Trophoblast cell (in vitro differentiated cells and primary cell): ENCODE results near the gene FBXO31.

Source experiments
- DNase-seq, 2 donors: peaks; one replicate each; pipeline ENCODE4 v3.0.0-alpha.2; 2016
- H2AFZ ChIP-seq: 2 replicates; pipeline ENCODE4 v1.6.1; 2013; ENCODE audit warnings: low read length, moderate library complexity, mild to moderate bottlenecking; ENCODE audit not compliant: insufficient read depth, poor library complexity
- H2AK5ac ChIP-seq: 2 replicates; pipeline ENCODE4 v1.6.1; 2013; ENCODE audit warnings: mild to moderate bottlenecking, low read length
- H2BK120ac ChIP-seq: 2 replicates; pipeline ENCODE4 v1.6.1; 2013; ENCODE audit warnings: low read length, mild to moderate bottlenecking, moderate library complexity; ENCODE audit not compliant: insufficient read depth, poor library complexity
- H2BK12ac ChIP-seq: 2 replicates; pipeline ENCODE4 v1.6.1; 2013; ENCODE audit warnings: mild to moderate bottlenecking, low read length, moderate library complexity
- H2BK5ac ChIP-seq: 2 replicates; pipeline ENCODE4 v1.6.1; 2013; ENCODE audit warnings: low read length, low read depth, moderate library complexity, mild to moderate bottlenecking; ENCODE audit not compliant: poor library complexity
- H3K14ac ChIP-seq: 2 replicates; pipeline ENCODE4 v1.6.1; 2013; ENCODE audit warnings: mild to moderate bottlenecking, low read length
- H3K18ac ChIP-seq: 2 replicates; pipeline ENCODE4 v1.6.1; 2013; ENCODE audit warnings: mild to moderate bottlenecking, low read length
- H3K23ac ChIP-seq: 2 replicates; pipeline ENCODE4 v1.6.1; 2013; ENCODE audit warnings: low read length
- H3K27ac ChIP-seq: 2 replicates; pipeline ENCODE4 v1.5.1; 2013; ENCODE audit warnings: low read depth, mild to moderate bottlenecking, inconsistent platforms, low read length, moderate library complexity
- H3K27me3 ChIP-seq: 2 replicates; pipeline ENCODE4 v1.6.1; 2013; ENCODE audit warnings: inconsistent platforms, mild to moderate bottlenecking, low read length, moderate library complexity; ENCODE audit not compliant: insufficient read depth
- H3K36me3 ChIP-seq, 2 experiments: 1 replicate in 1 of 2; 2 replicates in 1 of 2; pipeline ENCODE4 v1.6.1; 2013; ENCODE audit warnings: low read length in 2 of 2, mild to moderate bottlenecking in 2 of 2, moderate library complexity in 1 of 2; ENCODE audit not compliant: insufficient read depth in 2 of 2, control insufficient read depth in 1 of 2
- H3K4ac ChIP-seq: 2 replicates; pipeline ENCODE4 v1.6.1; 2013; ENCODE audit warnings: low read depth, mild to moderate bottlenecking, low read length, moderate library complexity
- H3K4me1 ChIP-seq, 2 experiments: 1 replicate in 1 of 2; 2 replicates in 1 of 2; pipeline ENCODE4 v1.6.1; 2013; ENCODE audit warnings: low read length in 2 of 2, mild to moderate bottlenecking in 2 of 2, moderate library complexity in 1 of 2; ENCODE audit not compliant: insufficient read depth in 2 of 2, control insufficient read depth in 1 of 2
- H3K4me2 ChIP-seq: 2 replicates; pipeline ENCODE4 v1.6.1; 2013; ENCODE audit warnings: inconsistent platforms, mild to moderate bottlenecking, low read length, moderate library complexity
- H3K4me3 ChIP-seq: 2 replicates; pipeline ENCODE4 v1.5.1; 2013; ENCODE audit warnings: mild to moderate bottlenecking, low read depth, low read length, inconsistent platforms
- H3K79me1 ChIP-seq: one replicate; pipeline ENCODE4 v1.6.1; 2013; ENCODE audit warnings: low read length
- H3K79me2 ChIP-seq: 2 replicates; pipeline ENCODE4 v1.6.1; 2013; ENCODE audit warnings: low read length, mild to moderate bottlenecking; ENCODE audit not compliant: control insufficient read depth, insufficient read depth, poor library complexity
- H3K9ac ChIP-seq: 2 replicates; pipeline ENCODE4 v1.6.1; 2013; ENCODE audit warnings: mild to moderate bottlenecking, low read length
- H3K9me3 ChIP-seq: 2 replicates; pipeline ENCODE4 v1.6.1; 2013; ENCODE audit warnings: low read depth, mild to moderate bottlenecking, control low read depth, inconsistent platforms, low read length; ENCODE audit not compliant: insufficient read depth
- H4K12ac ChIP-seq: 2 replicates; pipeline ENCODE4 v1.6.1; 2013; ENCODE audit warnings: low read depth, mild to moderate bottlenecking, low read length, moderate library complexity
- H4K8ac ChIP-seq: 2 replicates; pipeline ENCODE4 v1.6.1; 2013; ENCODE audit warnings: low read depth, mild to moderate bottlenecking, low read length, moderate library complexity
- H4K91ac ChIP-seq: one replicate; pipeline ENCODE4 v1.6.1; 2013; ENCODE audit warnings: low read depth, mild to moderate bottlenecking, low read length, moderate library complexity
- WGBS: extraction: QIAGEN DNeasy Blood & Tissue Kit; methylation state at CpG from one replicate; pipeline ENCODE4 v1.1.7; 2013; ENCODE audit warnings: missing lambda C conversion rate; ENCODE audit not compliant: insufficient read length, insufficient coverage; ENCODE audit errors: extremely low coverage; 5-methylcytosine and 5-hydroxymethylcytosine counted together

Gene FBXO31

DNA sequence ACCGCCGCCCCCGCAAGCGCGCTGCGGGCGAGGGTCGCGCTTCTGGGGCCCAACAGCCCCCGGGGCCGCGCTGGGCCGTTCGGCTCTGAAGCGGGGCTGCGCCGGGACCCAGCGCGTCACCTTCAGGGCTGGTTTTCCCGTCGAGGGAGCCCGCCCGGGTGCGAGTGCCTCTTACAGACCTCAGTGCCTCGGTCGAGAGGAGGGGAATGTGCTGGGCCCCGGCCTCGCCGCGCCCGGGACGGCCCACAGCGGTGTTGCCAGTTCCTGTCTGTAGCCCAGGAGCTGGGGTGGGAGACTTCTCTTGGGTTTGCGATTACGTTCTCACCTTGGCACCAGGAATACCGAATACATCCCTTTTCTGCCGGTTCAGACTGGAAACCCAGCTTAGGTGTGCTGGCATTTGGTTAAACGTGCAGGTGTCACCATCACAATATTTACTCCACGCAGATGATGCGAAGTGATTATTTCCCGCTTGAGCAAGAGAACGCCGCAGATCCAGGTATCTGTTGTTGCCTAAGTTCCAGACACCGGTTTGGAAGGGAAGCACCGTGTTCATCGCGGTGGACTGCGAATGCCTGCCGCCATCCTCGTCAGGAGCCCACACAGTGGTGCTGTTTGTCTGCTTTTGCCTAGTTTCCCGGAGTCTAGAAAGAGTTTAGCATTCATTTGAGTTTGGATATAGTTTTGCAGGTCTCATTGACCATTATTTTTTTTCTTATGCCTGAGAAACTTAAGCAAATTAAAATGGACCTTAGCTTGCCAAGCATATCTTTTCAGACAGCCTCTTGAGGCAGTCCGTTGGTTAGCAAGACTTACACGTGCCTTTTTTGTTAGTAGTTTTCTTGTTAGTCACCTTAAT, 9.5 kb upstream of the FBXO31 start:
- no peak overlapping the region for H2BK12ac ChIP-seq
- DNase-seq = peak; percentile 62 to 73
- H4K8ac ChIP-seq = no peak overlapping the region
- H2AFZ ChIP-seq = peak overlapping the region; percentile 19
- H3K79me1 ChIP-seq = peaks cover 8% of the 10 kb centered on the region
- no peak overlapping the region for H2BK120ac ChIP-seq
- no peaks in the 10 kb centered on the region for H3K9me3 ChIP-seq
- H3K14ac ChIP-seq = peak overlapping the region; percentile 28
- peak overlapping the region; percentile 64 for H4K91ac ChIP-seq
- H3K27ac ChIP-seq = peak overlapping the region; percentile 26
- H3K18ac ChIP-seq = peak overlapping the region; percentile 22
- no peaks in the 10 kb centered on the region for H3K27me3 ChIP-seq
- no peaks in the 10 kb centered on the region for H3K36me3 ChIP-seq
- H3K79me2 ChIP-seq = peaks cover 13% of the 10 kb centered on the region
- H3K4me1 ChIP-seq = peaks cover 6 to 9% of the 10 kb centered on the region in 2 experiments
- peak overlapping the region; percentile 88 for H3K4me2 ChIP-seq
- H3K23ac ChIP-seq = no peak overlapping the region
- no CpG with 5 or more reads among the region's 53 CpGs for WGBS
- no peak overlapping the region for H4K12ac ChIP-seq
- peak overlapping the region; percentile 50 for H2BK5ac ChIP-seq
- H3K4ac ChIP-seq = peak overlapping the region; percentile 57
- H3K9ac ChIP-seq = peak overlapping the region; percentile 96
- no peak overlapping the region for H2AK5ac ChIP-seq
- peak overlapping the region; percentile 98 for H3K4me3 ChIP-seq

DNA sequence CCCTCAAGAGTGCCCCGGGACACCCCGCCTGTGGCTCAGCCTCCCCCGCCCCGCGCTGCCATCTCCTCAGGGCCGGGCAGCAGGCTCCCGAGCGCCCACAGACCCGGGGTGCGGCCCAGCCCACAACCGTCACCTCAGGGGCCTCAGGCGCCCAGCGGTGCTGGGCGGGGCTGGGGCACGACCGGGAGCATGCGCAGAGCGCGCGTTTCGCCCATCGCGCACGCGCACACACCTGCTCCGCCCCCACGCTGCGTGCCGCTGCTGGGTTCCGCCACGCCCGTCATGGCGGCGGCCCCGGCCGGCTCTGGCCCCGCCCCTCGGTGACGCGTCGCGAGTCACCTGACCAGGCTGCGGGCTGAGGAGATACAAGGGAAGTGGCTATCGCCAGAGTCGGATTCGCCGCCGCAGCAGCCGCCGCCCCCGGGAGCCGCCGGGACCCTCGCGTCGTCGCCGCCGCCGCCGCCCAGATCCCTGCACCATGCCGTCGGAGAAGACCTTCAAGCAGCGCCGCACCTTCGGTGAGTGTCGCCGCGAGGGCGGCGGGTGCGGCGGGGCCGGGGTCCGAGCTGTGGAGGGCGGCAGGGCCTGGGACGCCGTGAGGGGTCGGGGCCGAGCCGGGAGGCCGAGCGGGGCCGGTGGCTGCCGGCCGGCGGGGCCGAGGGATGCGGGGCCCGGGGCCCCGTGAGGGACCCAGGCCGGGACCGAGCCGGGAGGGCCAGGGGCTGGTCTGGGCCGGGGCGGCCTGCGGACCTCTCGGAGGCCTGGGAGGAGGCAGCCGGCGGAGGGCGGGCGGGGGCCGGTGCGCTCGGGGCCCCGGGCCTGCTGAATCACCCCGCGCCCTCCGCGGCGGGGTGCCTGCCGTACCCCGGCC, 8.6 kb upstream of the FBXO31 start, which contains the start of gene MAP1LC3B:
MAP1LC3B (plus strand) TSS at position 387 of the 871 bp plus-strand sequence; CDS start at position 479, 92 bp downstream.
- Histone ChIP-seq H3K79me1 (peaks cover 8% of the 10 kb centered on the region), H2BK120ac (peak within 1 kb of the TSS; percentile 95), H2AFZ (peak within 1 kb of the TSS; percentile 90), H2BK12ac (peak within 1 kb of the TSS; percentile 33), H3K9ac (peak within 1 kb of the TSS; percentile 96), H3K27me3 (no peaks in the 10 kb centered on the region), H3K18ac (peak within 1 kb of the TSS; percentile 99), H3K4me1 (peaks cover 6 to 12% of the 10 kb centered on the region in 2 experiments), H3K36me3 (no peaks in the 10 kb centered on the region), H3K23ac (no peak within 1 kb of the TSS), H2BK5ac (peak within 1 kb of the TSS; percentile 96), H4K12ac (peak within 1 kb of the TSS; percentile 89), H4K8ac (peak within 1 kb of the TSS; percentile 98), H4K91ac (peak within 1 kb of the TSS; percentile 97), H3K4me2 (peak within 1 kb of the TSS; percentile 92), H3K4ac (peak within 1 kb of the TSS; percentile 87), H3K14ac (peak within 1 kb of the TSS; percentile 97), H3K27ac (peak within 1 kb of the TSS; percentile 93), H3K79me2 (peaks cover 13% of the 10 kb centered on the region), H3K4me3 (peak within 1 kb of the TSS; percentile 98), H3K9me3 (no peaks in the 10 kb centered on the region), H2AK5ac (peak within 1 kb of the TSS; percentile 83)
- peak; percentile 97 to 98 for DNase-seq
- WGBS = no CpG with 5 or more reads among the region's 113 CpGs

DNA sequence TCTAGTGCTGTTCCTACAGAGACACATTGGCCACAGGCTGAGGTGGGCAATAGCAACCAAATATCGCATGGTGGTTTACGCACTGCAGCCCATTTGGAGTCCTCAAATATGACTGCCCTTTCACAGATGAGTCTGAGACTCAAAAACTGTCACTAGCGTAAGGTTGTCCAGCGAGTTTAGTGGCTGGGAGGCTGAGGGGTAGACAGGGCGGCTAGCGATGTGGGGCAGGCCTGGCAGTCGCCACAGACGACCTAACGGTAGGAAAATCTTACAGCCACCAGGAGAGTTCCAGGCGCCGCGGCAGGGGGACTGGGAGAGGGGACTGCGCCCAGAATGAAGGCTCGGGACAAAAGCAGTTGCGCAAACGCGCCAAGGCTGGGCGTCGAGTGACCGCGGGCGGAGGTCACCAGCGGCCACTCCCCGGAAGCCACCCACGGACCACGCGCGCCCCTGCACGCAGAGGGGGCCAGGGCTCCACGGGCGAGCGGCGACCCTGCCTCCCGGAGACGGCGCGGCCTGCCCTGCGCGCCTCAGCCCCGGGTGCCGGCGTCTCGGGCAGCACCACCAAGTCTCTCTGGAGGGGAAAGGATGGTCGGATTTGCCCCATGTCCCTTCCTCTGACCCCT, 7.9 kb upstream of the FBXO31 start:
- H3K4me1 ChIP-seq = peaks cover 6 to 12% of the 10 kb centered on the region in 2 experiments
- H3K18ac ChIP-seq = peak overlapping the region; percentile 99
- peak overlapping the region; percentile 83 for H2AK5ac ChIP-seq
- H3K4ac ChIP-seq = peak overlapping the region; percentile 87
- H3K27ac ChIP-seq = peak overlapping the region; percentile 93
- H2BK120ac ChIP-seq = peak overlapping the region; percentile 95
- peaks cover 13% of the 10 kb centered on the region for H3K79me2 ChIP-seq
- peak overlapping the region; percentile 88 for H3K9ac ChIP-seq
- peak overlapping the region; percentile 96 for H2BK5ac ChIP-seq
- H3K14ac ChIP-seq = peak overlapping the region; percentile 97
- H3K4me2 ChIP-seq = peak overlapping the region; percentile 92
- no peaks in the 10 kb centered on the region for H3K9me3 ChIP-seq
- peak overlapping the region; percentile 90 for H2AFZ ChIP-seq
- peak overlapping the region; percentile 33 for H2BK12ac ChIP-seq
- peak overlapping the region; percentile 98 for H4K8ac ChIP-seq
- peak; percentile 50 to 68 for DNase-seq
- peaks cover 8% of the 10 kb centered on the region for H3K79me1 ChIP-seq
- H4K12ac ChIP-seq = peak overlapping the region; percentile 89
- H3K36me3 ChIP-seq = no peaks in the 10 kb centered on the region
- H3K27me3 ChIP-seq = no peaks in the 10 kb centered on the region
- WGBS = no CpG with 5 or more reads among the region's 44 CpGs
- no peak overlapping the region for H3K23ac ChIP-seq
- H3K4me3 ChIP-seq = peak overlapping the region; percentile 82
- H4K91ac ChIP-seq = peak overlapping the region; percentile 97
